ENCODE data around the gene ELMOD1.

DNA sequence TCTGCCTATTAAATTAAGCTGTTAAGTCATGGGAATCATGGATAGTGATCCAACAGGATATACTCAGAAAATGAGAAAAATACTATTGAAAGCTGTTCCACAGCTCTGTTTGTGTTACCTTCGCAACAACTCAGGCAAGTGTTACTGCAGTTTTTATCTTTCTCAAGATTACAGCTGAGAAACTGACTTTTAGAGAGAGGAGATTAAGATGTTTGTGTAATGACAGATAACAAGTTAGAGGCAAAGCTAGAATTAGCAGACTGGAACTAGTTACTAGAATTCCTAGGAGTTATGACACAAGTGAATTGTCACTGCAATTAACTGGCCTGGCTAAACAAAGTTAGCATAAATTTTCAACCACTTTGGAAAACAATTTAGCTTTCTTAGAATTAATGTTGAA lies 119.4 kb downstream of the ELMOD1 start:
- TF ChIP-seq POLR2A (IDR thresholded peaks at IDR 0.05) (no peak), EP300 (IDR thresholded peaks at IDR 0.05) (no peak), POLR2AphosphoS5 (IDR thresholded peaks at IDR 0.05) (no peak)
- TF ChIP-seq, protein P1, sequence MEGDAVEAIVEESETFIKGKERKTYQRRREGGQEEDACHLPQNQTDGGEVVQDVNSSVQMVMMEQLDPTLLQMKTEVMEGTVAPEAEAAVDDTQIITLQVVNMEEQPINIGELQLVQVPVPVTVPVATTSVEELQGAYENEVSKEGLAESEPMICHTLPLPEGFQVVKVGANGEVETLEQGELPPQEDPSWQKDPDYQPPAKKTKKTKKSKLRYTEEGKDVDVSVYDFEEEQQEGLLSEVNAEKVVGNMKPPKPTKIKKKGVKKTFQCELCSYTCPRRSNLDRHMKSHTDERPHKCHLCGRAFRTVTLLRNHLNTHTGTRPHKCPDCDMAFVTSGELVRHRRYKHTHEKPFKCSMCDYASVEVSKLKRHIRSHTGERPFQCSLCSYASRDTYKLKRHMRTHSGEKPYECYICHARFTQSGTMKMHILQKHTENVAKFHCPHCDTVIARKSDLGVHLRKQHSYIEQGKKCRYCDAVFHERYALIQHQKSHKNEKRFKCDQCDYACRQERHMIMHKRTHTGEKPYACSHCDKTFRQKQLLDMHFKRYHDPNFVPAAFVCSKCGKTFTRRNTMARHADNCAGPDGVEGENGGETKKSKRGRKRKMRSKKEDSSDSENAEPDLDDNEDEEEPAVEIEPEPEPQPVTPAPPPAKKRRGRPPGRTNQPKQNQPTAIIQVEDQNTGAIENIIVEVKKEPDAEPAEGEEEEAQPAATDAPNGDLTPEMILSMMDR (IDR thresholded peaks at IDR 0.05), result no peak
